GM12864 (cell line): ENCODE data around the gene NFATC2.

Experiments
- DNase-seq: peaks from one replicate; pipeline ENCODE4 v3.0.0-alpha.2; 2011; ENCODE audit warnings: low read depth
- H3K4me3 ChIP-seq: 2 replicates; pipeline ENCODE4 v1.5.1; 2011; ENCODE audit warnings: mild to moderate bottlenecking, low read depth, low read length, control low read depth
- CTCF ChIP-seq: IDR thresholded peaks from 2 replicates; pipeline ENCODE4 v1.5.1; 2011; ENCODE audit warnings: low read depth, mild to moderate bottlenecking, moderate library complexity, low read length, control low read depth, inconsistent platforms; ENCODE audit errors: missing control alignments

Gene NFATC2

GRCh38 chr20:51526106-51526470, 16.4 kb downstream of the NFATC2 start:
- no peak for DNase-seq
- H3K4me3 ChIP-seq = peak overlapping the region; percentile 48
- TF ChIP-seq CTCF = no peak

GRCh38 chr20:51525241-51526105, 17.0 kb downstream of the NFATC2 start:
- no peak for TF ChIP-seq CTCF
- no peak for DNase-seq

GRCh38 chr20:51523276-51524013, 19.1 kb downstream of the NFATC2 start:
- TF ChIP-seq CTCF = no peak
- no peak for DNase-seq
- H3K4me3 ChIP-seq = no peak overlapping the region

More at GRCh38 chr20:51525241-51526105, 17.0 kb downstream of the NFATC2 start:
- peak overlapping the region; percentile 48 for H3K4me3 ChIP-seq

GRCh38 chr20:51522207-51522606, 20.3 kb downstream of the NFATC2 start:
- H3K4me3 ChIP-seq = no peak overlapping the region
- no peak for TF ChIP-seq CTCF
- DNase-seq = no peak

GRCh38 chr20:51517839-51518238, 24.7 kb downstream of the NFATC2 start:
- TF ChIP-seq CTCF = no peak
- DNase-seq = no peak
- no peak overlapping the region for H3K4me3 ChIP-seq

GRCh38 chr20:51516855-51517254, 25.7 kb downstream of the NFATC2 start:
- H3K4me3 ChIP-seq = no peak overlapping the region
- no peak for TF ChIP-seq CTCF
- no peak for DNase-seq
